ENCODE measurements around the gene LBHD1.

LBHD1 gene

GRCh38 chr11:62709247-62710000 is 37.4 kb upstream of the LBHD1 start:
- H3K9me3 ChIP-seq (ENCODE audit: insufficient read depth, low read depth, low read length), result no peaks in the 10 kb centered on the region
- peaks cover 12% of the 10 kb centered on the region for H3F3A ChIP-seq (ENCODE audit: low read depth)
- H2AFZ ChIP-seq (ENCODE audit: low read length), result no peak overlapping the region
- no peak overlapping the region for H3K4me3 ChIP-seq (ENCODE audit: low read length, poor library complexity, severe bottlenecking)
- H3K79me2 ChIP-seq (ENCODE audit: insufficient read depth, low read length), result peaks cover 12% of the 10 kb centered on the region; the same call in 1 of the 2 replicates
- H3K9me2 ChIP-seq (replicated peaks; ENCODE audit: low read depth, low read length), result no peaks in the 10 kb centered on the region
- H3K36me3 ChIP-seq (ENCODE audit: insufficient read depth, low read length), result peaks cover 66% of the 10 kb centered on the region
- peaks cover 13% of the 10 kb centered on the region for H3K4me1 ChIP-seq (ENCODE audit: insufficient read depth, low read length, poor library complexity, severe bottlenecking)
- H3K9ac ChIP-seq (ENCODE audit: low read depth, low read length, poor library complexity, severe bottlenecking), result no peak overlapping the region
- peaks cover 28% of the 10 kb centered on the region for H4K20me1 ChIP-seq (ENCODE audit: insufficient read depth, low read length, poor library complexity, severe bottlenecking)
- no peaks in the 10 kb centered on the region for H3K27me3 ChIP-seq (ENCODE audit: insufficient read depth, low read length, poor library complexity, severe bottlenecking)
- TF ChIP-seq CTCF (conservative IDR thresholded peaks at IDR 0.05; ENCODE audit: low read length), result no peak
- no peak for TF ChIP-seq EZH2phosphoT487 (IDR thresholded peaks at IDR 0.05; ENCODE audit: borderline replicate concordance)
- no peak overlapping the region for H3K4me2 ChIP-seq (ENCODE audit: low read depth, low read length, poor library complexity, severe bottlenecking)

DNA sequence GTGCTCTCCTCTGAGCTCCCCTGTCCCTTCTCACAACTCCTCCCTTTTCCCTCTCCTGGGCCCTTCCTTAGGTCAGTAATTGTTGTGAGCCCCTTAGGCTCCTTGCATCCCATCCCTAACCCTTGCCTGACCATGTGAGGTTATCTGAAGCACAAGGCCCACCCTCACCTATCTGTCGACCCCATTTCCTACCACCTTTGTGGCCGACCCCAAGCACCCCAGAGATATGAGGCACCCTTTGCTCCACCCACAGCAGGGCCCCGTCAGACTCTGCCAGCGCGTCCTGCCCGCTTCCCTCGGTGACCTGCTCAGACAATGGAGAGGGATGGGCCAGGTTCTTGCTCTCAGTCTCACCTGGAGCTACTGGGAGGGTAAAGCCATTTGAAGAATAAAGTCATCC is 36.7 kb upstream of the LBHD1 start:
- Histone ChIP-seq H3K36me3 (ENCODE audit: insufficient read depth, low read length) (peaks cover 60% of the 10 kb centered on the region), H3K4me3 (ENCODE audit: low read length, poor library complexity, severe bottlenecking) (no peak overlapping the region), H3K9me2 (replicated peaks; ENCODE audit: low read depth, low read length) (no peaks in the 10 kb centered on the region), H3K9me3 (ENCODE audit: insufficient read depth, low read depth, low read length) (no peaks in the 10 kb centered on the region), H3K27me3 (ENCODE audit: insufficient read depth, low read length, poor library complexity, severe bottlenecking) (no peaks in the 10 kb centered on the region), H3K4me1 (ENCODE audit: insufficient read depth, low read length, poor library complexity, severe bottlenecking) (peaks cover 13% of the 10 kb centered on the region), H3F3A (ENCODE audit: low read depth) (peaks cover 12% of the 10 kb centered on the region), H4K20me1 (ENCODE audit: insufficient read depth, low read length, poor library complexity, severe bottlenecking) (peaks cover 21% of the 10 kb centered on the region), H3K9ac (ENCODE audit: low read depth, low read length, poor library complexity, severe bottlenecking) (no peak overlapping the region), H3K79me2 (ENCODE audit: insufficient read depth, low read length) (peaks cover 8% of the 10 kb centered on the region; the same call in 1 of the 2 replicates), H2AFZ (ENCODE audit: low read length) (no peak overlapping the region), H3K4me2 (ENCODE audit: low read depth, low read length, poor library complexity, severe bottlenecking) (no peak overlapping the region)
- no peak for TF ChIP-seq EZH2phosphoT487 (IDR thresholded peaks at IDR 0.05; ENCODE audit: borderline replicate concordance)

- peaks cover 4% of the 10 kb centered on the region; the same call in 1 of the 2 replicates for H3K79me2 ChIP-seq (ENCODE audit: insufficient read depth, low read length)
- TF ChIP-seq EZH2phosphoT487 (IDR thresholded peaks at IDR 0.05; ENCODE audit: borderline replicate concordance) (no peak), CTCF (conservative IDR thresholded peaks at IDR 0.05; ENCODE audit: low read length) (no peak)
- no peaks in the 10 kb centered on the region for H3K9me3 ChIP-seq (ENCODE audit: insufficient read depth, low read depth, low read length)
- no peaks in the 10 kb centered on the region for H3K9me2 ChIP-seq (replicated peaks; ENCODE audit: low read depth, low read length)
- peaks cover 56% of the 10 kb centered on the region for H3K36me3 ChIP-seq (ENCODE audit: insufficient read depth, low read length)
- H3K4me1 ChIP-seq (ENCODE audit: insufficient read depth, low read length, poor library complexity, severe bottlenecking), result peaks cover 13% of the 10 kb centered on the region
- no peaks in the 10 kb centered on the region for H3K27me3 ChIP-seq (ENCODE audit: insufficient read depth, low read length, poor library complexity, severe bottlenecking)
- no peak overlapping the region for H3K9ac ChIP-seq (ENCODE audit: low read depth, low read length, poor library complexity, severe bottlenecking)
- peaks cover 12% of the 10 kb centered on the region for H3F3A ChIP-seq (ENCODE audit: low read depth)
- H2AFZ ChIP-seq (ENCODE audit: low read length), result no peak overlapping the region
- no peak overlapping the region for H3K4me2 ChIP-seq (ENCODE audit: low read depth, low read length, poor library complexity, severe bottlenecking)
- peaks cover 17% of the 10 kb centered on the region for H4K20me1 ChIP-seq (ENCODE audit: insufficient read depth, low read length, poor library complexity, severe bottlenecking)
- H3K4me3 ChIP-seq (ENCODE audit: low read length, poor library complexity, severe bottlenecking), result no peak overlapping the region
Measured at GRCh38 chr11:62708392-62708791, 36.3 kb upstream of the LBHD1 start.

All from Loucy (cell line).